GM18909 (cell line): ENCODE data around the gene LVRN.
"Not testable (repeated sequence)": the region's sequence is repeated elsewhere in the genome, so short reads cannot be mapped to it uniquely, and the experiment has no call there.

Experiments
- ATAC-seq: cut with Tn5 transposase; IDR thresholded peaks from one replicate; pipeline ENCODE4 v1.9.1; 2021; ENCODE audit warnings: mild to moderate bottlenecking; ENCODE audit not compliant: unreplicated experiment, poor library complexity

Gene LVRN, protein sequence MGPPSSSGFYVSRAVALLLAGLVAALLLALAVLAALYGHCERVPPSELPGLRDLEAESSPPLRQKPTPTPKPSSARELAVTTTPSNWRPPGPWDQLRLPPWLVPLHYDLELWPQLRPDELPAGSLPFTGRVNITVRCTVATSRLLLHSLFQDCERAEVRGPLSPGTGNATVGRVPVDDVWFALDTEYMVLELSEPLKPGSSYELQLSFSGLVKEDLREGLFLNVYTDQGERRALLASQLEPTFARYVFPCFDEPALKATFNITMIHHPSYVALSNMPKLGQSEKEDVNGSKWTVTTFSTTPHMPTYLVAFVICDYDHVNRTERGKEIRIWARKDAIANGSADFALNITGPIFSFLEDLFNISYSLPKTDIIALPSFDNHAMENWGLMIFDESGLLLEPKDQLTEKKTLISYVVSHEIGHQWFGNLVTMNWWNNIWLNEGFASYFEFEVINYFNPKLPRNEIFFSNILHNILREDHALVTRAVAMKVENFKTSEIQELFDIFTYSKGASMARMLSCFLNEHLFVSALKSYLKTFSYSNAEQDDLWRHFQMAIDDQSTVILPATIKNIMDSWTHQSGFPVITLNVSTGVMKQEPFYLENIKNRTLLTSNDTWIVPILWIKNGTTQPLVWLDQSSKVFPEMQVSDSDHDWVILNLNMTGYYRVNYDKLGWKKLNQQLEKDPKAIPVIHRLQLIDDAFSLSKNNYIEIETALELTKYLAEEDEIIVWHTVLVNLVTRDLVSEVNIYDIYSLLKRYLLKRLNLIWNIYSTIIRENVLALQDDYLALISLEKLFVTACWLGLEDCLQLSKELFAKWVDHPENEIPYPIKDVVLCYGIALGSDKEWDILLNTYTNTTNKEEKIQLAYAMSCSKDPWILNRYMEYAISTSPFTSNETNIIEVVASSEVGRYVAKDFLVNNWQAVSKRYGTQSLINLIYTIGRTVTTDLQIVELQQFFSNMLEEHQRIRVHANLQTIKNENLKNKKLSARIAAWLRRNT

DNA sequence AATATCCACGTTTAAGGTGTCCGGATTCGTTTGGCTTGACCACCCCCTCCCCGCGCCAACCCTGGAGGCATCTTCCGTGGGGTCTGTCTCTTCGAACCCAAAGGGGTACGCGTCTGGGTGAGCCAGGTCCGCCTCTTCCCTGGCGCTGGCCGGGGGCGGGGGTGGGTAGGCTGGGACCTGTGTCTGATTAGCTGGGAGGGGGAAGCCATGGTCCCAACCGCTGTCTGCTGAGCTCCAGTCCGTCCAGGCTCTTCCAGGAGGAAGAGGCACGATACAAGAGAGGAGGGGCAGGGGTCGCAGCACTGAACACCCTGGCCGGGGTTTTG lies at the start of gene LVRN:
Gene LVRN, plus strand, starts transcription at position 237 of the 326 bp plus-strand sequence. CDS start 143 bp downstream, outside the sequence.
- no peak for ATAC-seq

DNA sequence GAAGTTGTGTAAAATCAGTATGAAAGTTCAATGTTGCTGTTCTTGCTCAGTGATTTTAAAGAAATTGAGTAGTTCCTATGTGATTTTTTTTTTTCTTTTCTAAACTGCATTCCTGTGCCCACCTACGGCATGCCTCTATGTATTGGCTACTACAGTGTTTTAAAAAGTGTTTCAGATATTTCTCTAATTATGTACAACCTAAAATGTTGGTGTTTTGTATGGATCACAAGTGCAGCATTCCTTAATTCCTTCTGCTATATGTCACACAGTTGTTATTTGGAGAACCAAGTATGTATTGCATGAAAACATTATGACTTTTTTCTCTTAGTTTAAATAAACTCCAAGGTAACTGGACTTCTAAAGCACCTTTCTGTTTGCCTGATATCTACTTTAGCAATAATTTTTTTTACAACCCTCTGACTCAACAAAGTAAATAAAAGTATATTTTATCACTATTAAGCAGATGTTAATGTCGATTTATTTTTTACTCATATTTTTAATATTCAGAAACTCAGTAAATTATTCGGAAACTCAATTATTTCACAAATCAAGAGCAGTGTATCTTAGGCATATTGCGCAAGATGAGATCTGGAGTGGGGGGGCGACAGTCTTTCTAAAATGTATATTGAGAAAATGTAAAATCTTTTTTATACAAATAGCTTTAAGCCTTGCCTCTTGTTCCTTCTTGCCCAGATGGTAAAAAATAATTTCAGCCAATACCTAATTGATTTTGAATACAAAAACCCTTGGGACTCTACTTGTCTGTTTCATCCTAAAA lies 48.5 kb upstream of the LVRN start:
- ATAC-seq = not testable (repeated sequence)

DNA sequence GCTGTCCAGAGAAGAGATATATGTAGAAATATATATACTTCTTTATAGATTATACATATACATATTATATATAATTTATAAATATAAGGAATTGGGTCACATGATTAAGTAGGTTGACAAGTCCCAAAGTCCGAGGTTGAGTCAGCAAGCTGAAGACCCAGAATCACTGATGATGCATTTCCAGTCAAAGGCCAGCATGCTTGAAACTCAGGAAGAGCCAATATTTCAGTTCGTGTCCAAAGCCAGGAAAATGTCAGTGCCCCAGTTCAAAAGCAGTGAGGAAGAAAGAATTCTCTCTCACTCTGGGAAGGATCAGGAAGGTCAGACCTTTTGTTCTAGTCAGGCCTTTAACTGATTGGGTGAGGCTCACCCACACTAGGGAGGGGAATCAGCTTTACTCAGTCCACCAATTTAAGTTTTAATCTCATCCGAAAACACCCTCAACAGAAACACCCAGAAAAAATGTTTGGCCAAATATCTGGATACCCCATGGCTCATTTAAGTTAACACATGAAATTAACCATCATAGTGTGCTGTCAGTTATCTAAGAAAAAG lies 42.0 kb upstream of the LVRN start:
- no peak for ATAC-seq

DNA sequence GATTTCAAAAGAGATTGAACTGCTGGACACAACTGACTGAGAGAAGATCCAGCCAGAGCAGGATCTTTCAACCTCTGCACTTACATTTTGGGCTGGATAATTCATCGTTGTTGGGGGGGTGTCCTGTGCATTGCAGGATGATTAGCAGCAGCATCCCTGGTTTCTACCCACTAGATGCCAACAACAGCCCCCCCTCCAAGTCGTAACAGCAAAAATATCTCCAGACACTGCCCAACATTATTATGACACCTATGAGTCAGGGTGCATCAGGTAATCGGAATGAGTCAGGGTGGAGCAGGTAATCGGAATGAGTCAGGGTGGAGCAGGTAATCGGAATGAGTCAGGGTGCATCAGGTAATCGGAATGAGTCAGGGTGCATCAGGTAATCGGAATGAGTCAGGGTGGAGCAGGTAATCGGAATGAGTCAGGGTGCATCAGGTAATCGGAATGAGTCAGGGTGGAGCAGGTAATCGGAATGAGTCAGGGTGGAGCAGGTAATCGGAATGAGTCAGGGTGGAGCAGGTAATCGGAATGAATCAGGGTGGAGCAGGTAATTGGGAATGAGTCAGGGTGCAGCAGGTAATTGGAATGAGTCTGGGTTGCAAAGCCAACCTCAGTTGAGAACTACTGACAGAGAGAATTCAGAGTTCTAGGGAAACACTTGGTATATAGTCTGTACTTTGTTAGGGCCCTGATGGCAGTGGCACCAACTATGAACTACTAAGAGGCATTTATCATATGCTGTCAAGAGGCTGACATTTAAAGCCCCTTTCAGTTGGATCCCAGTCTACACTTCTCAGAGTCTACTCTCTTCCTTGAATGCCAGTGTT lies 33.5 kb upstream of the LVRN start:
- not testable (repeated sequence) for ATAC-seq

DNA sequence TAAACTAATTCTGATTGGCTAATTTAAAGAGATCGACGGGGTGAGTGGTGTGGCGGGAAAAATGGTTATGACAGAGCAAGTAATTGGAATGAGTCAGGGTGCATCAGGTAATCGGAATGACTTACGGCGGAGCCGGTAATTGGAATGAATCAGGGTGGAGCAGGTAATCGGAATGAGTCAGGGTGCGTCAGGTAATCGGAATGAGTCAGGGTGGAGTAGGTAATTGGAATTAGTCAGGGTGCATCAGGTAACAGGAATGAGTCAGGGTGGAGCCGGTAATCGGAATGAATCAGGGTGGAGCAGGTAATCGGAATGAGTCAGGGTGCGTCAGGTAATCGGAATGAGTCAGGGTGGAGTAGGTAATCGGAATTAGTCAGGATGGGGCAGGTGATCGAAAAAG lies 32.1 kb upstream of the LVRN start:
- ATAC-seq = not testable (repeated sequence)

DNA sequence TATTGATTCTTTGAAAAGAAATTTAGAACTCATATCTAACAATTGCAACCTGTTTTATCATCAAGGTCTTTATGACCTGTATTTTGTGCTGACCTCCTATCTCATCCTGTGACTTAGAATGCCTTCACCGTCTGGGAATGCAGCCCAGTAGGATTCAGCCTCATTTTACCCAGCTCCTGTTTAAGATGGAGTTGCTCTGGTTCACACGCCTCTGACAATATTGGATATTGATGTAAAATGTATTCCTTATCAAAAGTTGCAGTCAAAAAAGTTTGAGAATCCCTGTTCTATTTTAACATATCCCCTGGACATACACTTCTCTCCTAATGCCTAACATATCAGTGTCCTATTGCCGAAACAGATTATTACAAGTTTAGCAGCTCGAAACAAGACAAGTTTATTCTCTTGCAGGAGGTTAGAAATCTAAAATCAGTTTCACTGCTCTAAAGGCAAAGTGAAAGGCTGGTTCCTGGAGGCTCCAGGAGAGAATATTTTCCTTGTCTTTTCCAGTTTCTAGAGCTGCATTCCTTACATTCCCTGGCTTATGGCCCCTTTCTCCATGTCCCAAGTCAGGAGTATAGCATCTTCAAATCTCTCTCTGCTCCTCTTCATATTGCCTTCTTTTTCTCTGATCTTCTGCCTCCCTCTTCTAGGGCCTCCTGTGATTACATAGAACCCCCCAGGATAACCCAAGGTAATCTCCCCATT lies 31.5 kb upstream of the LVRN start:
- no peak for ATAC-seq

DNA sequence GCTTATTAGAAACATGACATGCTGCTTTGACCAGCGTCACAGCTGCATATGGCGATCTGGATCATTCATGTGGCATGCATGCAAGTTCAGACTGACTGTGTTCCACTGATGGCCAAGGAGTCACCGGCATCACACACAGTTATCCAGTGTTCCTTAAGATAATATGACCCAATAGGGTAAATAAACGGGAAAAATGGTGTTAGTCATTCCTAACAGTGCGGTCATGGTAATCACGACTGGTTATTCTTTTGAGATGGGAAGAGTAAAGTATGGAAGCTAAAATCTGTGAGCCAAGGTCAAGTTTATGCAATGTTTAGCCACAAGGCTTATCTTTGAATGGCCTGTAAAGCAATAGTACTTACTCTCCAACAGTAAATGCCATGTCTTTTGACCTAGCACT lies 29.3 kb upstream of the LVRN start:
- ATAC-seq = no peak

DNA sequence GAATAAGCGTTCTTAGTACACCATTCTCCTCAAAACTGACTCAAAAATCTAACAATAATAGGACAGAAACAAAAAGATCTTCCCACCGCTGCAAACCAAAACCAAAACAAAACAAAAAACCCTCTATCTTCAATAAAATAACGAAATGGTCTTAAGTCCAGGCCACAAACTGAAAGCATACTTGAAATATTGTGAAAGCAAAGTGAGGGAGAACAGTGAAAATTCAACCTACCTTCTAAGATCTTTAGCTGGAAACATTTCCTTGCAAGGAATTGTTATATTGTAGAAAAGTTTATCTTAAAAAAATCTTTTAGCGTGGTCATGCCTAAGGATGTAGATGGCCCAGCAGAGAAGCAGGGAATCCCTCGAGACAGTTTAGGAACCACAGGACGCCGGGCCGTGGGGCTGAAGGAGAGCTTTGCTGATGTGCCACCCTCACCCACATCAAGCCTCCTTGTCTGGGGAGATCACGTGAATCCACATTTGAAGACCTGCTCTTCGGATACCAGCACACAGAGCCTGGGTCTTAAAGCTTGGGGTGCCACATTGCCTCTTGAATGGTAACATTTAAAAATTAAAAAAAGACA lies 27.8 kb upstream of the LVRN start:
- ATAC-seq = no peak

DNA sequence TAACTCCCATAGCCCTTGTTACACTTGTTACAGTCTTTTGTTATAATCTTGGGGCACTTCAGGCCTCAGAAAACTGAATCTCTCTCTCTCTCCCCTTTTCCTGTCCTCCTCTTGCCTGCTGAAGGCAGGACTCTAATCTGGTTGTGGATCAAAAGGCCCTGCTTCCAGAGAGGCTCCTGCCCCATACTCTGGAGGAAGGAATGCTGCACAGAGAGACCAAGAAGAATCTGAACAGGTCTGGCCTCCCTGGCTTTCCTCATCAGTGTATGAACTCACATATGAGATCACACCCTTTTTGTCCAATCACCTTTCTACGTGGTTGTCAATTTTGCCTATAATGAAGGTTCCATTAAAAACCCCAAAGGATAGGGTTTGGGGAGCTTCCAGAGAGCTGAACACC lies 26.2 kb upstream of the LVRN start:
- ATAC-seq = no peak

DNA sequence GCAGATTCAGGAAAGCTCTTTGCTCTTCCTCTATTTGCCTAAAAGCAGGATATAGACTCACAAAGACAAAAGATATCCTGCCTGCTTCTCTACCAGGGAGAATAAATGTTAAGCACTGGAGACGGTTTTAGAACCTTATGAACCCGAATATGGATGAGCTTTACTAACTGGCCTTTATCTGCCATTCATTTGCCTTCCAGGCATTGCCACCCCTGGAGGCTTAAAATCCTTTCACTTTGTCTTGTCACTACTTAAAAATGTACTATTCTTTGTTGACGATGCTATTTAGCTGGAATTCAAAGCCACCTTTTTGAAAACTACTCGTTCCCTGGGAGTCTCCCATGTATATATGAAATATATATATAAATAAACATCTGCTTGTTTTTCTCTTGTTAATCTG lies 23.2 kb upstream of the LVRN start:
- ATAC-seq = no peak

DNA sequence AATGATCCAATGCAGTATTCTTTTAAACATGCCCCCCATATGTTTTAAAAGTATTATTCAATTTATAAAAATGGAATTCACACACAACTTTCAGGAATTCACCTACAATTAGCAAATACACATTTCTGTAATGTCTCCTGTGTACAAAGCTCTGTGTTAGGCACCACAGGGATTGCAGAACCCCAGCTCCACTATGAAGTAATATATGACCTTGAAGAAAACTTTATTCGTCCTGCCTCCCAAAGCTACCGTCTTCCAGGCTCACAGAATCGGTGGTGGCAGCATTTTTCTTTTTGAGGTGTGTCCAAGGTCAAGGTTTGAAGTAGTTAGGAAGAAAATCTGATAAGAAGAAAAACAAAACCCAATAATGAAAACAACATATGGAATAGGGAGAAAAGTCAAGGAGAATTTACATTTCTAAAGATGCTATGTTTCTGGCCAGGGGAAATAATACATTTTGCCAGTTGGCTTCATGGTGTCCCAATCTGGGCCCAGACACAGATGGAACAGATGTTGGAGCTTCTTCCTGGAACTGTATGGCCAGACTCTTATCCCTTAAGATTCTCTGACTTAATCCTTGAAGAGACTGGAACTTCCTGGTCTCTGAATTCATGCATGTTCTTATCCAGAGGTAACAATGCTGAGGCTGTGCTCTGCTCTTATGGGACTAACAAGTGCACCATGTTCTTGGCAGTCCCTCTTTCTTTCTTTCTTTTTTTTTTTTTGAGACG lies 22.0 kb upstream of the LVRN start:
- no peak for ATAC-seq

DNA sequence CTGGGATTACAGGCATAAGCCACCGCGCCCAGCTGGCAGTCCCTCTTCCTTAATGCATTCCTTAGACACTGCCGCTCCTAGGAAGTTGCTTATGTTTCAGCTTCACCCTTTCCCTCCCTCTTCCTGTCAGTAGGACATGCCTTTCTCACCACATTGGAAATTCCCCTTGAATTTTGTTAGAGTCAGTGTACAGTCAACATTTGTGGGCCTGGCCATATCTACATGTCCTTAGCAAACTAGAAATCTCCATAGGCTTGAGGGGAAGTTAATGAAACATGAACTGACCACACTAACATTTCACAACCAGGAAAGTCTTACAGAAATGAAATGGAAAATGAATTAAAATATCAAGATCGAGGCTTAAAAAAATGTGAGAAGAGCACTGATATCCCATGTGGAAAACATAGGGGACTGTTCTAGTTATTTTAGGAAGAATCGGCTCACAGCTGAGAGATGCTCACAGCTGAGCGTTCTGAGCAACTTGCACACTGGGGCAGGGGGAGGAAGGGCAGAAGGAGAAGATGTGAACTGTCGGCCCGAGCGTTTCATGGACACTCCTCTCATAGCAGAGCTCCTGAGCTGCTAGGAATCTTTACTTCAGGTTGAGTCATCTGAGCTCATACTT lies 21.1 kb upstream of the LVRN start:
- no peak for ATAC-seq

DNA sequence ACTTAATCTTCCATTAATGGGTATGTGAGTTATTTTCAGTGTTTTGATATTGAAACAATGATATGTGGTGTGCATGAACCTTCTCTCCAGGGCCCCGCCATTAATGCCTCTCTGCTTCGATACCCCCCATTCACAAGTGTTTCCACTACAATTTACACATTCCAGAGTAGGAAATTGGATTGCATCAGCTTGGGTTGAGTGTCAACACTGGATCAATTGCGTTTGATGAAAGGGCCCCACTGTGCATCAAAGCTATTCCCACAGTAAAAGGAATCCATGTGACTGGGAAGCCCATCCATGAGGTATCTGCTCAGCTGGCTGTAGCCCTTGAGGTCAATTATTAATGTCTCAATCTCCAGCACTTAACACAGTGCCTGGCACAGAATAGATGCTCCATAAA lies 17.8 kb upstream of the LVRN start:
- ATAC-seq = no peak

DNA sequence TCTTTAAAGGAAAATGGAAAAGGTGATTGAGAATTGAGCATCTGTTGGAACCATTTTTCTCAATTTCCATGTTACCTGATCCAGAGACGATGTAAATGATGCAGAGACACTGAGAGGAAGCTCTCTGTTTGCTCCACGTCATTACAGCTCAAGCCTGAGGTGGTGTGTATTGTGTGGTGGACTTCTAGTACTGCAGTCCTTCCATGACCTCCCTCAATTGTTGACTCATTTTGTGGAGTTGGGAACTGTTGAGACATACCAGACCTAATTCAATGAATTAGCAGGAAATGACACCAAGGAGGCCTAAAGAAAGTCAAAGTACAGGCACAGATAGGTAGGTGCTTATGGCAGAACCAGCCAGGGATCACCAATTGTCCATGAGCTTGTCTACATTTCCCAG lies 15.6 kb upstream of the LVRN start:
- ATAC-seq = no peak

DNA sequence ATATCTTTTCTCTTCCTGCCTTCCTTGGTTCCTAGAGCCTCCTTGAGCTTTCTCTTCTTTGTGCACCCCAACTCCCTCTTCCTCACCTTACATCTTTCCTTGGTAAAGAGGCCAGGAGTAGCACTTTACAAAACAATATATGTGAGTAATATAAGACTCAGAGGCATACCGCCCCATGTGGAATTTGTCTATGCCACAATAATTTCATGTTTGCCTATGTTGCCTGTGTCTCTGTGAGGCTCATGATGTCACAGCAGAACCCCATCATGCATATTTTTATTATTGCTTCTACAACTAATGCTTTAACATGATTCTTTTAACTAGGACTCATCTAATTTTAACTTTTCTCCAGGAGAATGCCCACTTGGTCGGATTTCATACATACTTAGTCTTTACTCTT lies 15.0 kb upstream of the LVRN start:
- ATAC-seq = no peak

DNA sequence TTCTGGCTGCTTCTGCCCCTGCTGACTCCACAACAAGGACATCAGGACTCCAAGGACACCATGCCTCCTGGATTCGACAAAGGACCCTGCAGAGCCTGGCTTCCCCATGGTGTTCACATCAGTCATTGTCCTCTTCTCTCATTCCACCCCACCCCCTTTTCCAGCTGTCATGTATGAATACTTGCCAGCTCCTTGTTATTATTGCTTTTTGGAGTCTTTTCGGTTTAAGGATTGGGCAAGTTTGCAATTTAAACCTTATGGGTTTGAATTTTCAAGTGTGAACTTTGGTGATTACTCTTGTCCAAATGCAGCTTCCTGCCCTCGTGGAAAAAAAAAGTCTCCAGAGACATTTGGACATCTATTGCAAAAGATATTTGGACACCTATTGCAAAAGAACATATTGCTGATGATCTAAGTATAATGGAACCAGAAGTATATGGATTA lies 14.2 kb upstream of the LVRN start:
- no peak for ATAC-seq

DNA sequence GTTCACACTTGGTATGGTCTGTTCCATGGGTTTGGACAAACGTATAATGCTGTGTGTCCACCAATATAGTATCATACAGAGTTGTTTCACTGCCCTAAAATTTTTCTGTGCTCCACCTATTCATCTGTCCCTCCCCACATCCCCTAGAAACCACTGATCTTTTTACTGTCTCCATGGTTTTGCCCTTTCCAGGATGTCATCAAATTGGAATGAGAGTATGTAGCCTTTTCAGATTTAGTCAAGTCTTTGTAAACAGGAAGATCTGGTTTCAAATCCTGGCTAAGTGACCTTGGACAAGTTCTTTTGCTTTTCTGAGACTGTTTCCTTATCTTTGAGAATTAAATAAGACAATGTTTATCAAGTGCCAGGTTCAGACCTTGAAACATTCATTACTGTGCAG lies 13.2 kb upstream of the LVRN start:
- ATAC-seq = no peak
